ENCODE measurements around the gene YIPF7. TPM values are rescaled to one million over a fixed set of nuclear protein-coding genes. Genes with fewer than 3 reads are reported as not detected.

The YIPF7 gene
- total RNA-seq, 4 donors from 2014 or later, result 0.98 to 4.6 TPM; not detected in 2

- DNase-seq, result no peak
- intact Hi-C loops (cut with DNase I; ENCODE audit: low total_unique reads), result no loop called here
These were observed 17.1 kb upstream of the YIPF7 start for GRCh38 chr4:44668526-44668925.

GRCh38 chr4:44663539-44664263 is 12.3 kb upstream of the YIPF7 start:
- H3K27ac ChIP-seq, result no peak overlapping the region
- no peaks in the 10 kb centered on the region for H3K4me1 ChIP-seq
- H3K27me3 ChIP-seq, result no peaks in the 10 kb centered on the region
- H3K36me3 ChIP-seq, result no peaks in the 10 kb centered on the region
- TF ChIP-seq POLR2A (IDR thresholded peaks at IDR 0.05) (no peak), CTCF (IDR thresholded peaks at IDR 0.05) (no peak)
- intact Hi-C loops (cut with DNase I; ENCODE audit: low total_unique reads), result no loop called here
- H3K4me3 ChIP-seq, result no peak overlapping the region
- no peaks in the 10 kb centered on the region for H3K9me3 ChIP-seq
- DNase-seq, result no peak

More at GRCh38 chr4:44668526-44668925, 17.1 kb upstream of the YIPF7 start:
- no peaks in the 10 kb centered on the region for H3K9me3 ChIP-seq
- TF ChIP-seq CTCF (IDR thresholded peaks at IDR 0.05) (no peak), POLR2A (IDR thresholded peaks at IDR 0.05) (no peak)
- H3K4me3 ChIP-seq, result no peak overlapping the region
- no peaks in the 10 kb centered on the region for H3K4me1 ChIP-seq
- H3K27me3 ChIP-seq, result no peaks in the 10 kb centered on the region
- no peak overlapping the region for H3K27ac ChIP-seq
- no peaks in the 10 kb centered on the region for H3K36me3 ChIP-seq

- TF ChIP-seq POLR2A (IDR thresholded peaks at IDR 0.05) (no peak), CTCF (IDR thresholded peaks at IDR 0.05) (no peak)
- intact Hi-C loops (cut with DNase I; ENCODE audit: low total_unique reads), result no loop called here
- Histone ChIP-seq H3K27ac (no peak overlapping the region), H3K27me3 (no peaks in the 10 kb centered on the region), H3K36me3 (no peaks in the 10 kb centered on the region), H3K9me3 (no peaks in the 10 kb centered on the region), H3K4me3 (no peak overlapping the region), H3K4me1 (no peaks in the 10 kb centered on the region)
- no peak for DNase-seq
These were observed 11.2 kb upstream of the YIPF7 start for GRCh38 chr4:44662623-44663005.

GRCh38 chr4:44661940-44662622 is 10.7 kb upstream of the YIPF7 start:
- no peaks in the 10 kb centered on the region for H3K27me3 ChIP-seq
- H3K9me3 ChIP-seq, result no peaks in the 10 kb centered on the region
- intact Hi-C loops (cut with DNase I; ENCODE audit: low total_unique reads), result no loop called here
- no peak overlapping the region for H3K27ac ChIP-seq
- TF ChIP-seq POLR2A (IDR thresholded peaks at IDR 0.05) (no peak), CTCF (IDR thresholded peaks at IDR 0.05) (no peak)
- no peak for DNase-seq
- no peaks in the 10 kb centered on the region for H3K36me3 ChIP-seq
- no peak overlapping the region for H3K4me3 ChIP-seq
- no peaks in the 10 kb centered on the region for H3K4me1 ChIP-seq

GRCh38 chr4:44660396-44660795 is 9.0 kb upstream of the YIPF7 start:
- no peaks in the 10 kb centered on the region for H3K27me3 ChIP-seq
- DNase-seq, result no peak
- H3K4me1 ChIP-seq, result no peaks in the 10 kb centered on the region
- TF ChIP-seq CTCF (IDR thresholded peaks at IDR 0.05), result no peak
- no peak for TF ChIP-seq POLR2A (IDR thresholded peaks at IDR 0.05)
- H3K9me3 ChIP-seq, result no peaks in the 10 kb centered on the region
- no peak overlapping the region for H3K4me3 ChIP-seq
- H3K36me3 ChIP-seq, result no peaks in the 10 kb centered on the region
- intact Hi-C loops (cut with DNase I; ENCODE audit: low total_unique reads), result no loop called here
- H3K27ac ChIP-seq, result no peak overlapping the region

Measured in uterus (tissue), 4 donors.